B cell (primary cell): ENCODE data around the gene DENND1A. TPM values are rescaled to one million over a fixed set of nuclear protein-coding genes. Genes with fewer than 3 reads are reported as not detected.

Source experiments
- ATAC-seq: fragments of 200-7000 bp; cut with Tn5 transposase; one replicate; pipeline ENCODE4 v1.10.0; 2021; ENCODE audit warnings: low read depth, mild to moderate bottlenecking, moderate number of reproducible peaks, moderate library complexity
- CTCF ChIA-PET: fragments of 350-600 bp; sonication (Branson Sonifier 250); formaldehyde crosslinking; loops from one replicate; lab custom pipeline; 2021; ENCODE audit warnings: antibody characterized with exemption, inconsistent platforms; lab: Charles Lee
- POLR2A ChIA-PET: fragments of 350-600 bp; sonication (Branson Sonifier 250); formaldehyde crosslinking; loops from one replicate; lab custom pipeline; 2021; ENCODE audit warnings: antibody characterized with exemption; lab: Charles Lee
- DNase-seq: peaks from one replicate; pipeline ENCODE4 v3.0.0; 2013
- H2AFZ ChIP-seq: 2 replicates; pipeline ENCODE4 v1.6.1; 2012; ENCODE audit warnings: mild to moderate bottlenecking, low read depth, low read length; ENCODE audit not compliant: insufficient read depth, poor library complexity, severe bottlenecking
- H3K27ac ChIP-seq, 2 donors: 1 replicate in 1 of 2; 2 replicates in 1 of 2; pipeline ENCODE4 v1.5.1; 2012 to 2013; ENCODE audit warnings: low read length in 2 of 2, mild to moderate bottlenecking in 2 of 2, moderate library complexity in 1 of 2
- H3K27me3 ChIP-seq, 4 experiments: fragments of 200-600 bp in 1 of 4; sonication (generic) in 1 of 4; replicated peaks in 1 of 4; 1 replicate in 2 of 4; 2 replicates in 2 of 4; pipeline versions ENCODE4 v1.6.1 to v1.7.0; 2013 to 2016; ENCODE audit warnings: low read length in 3 of 4, mild to moderate bottlenecking in 2 of 4, mixed read lengths in 1 of 4, moderate library complexity in 1 of 4; ENCODE audit not compliant: insufficient read depth in 4 of 4, control insufficient read depth in 3 of 4; ENCODE audit errors: control extremely low read depth in 1 of 4
- H3K36me3 ChIP-seq, 2 experiments: replicated peaks in 1 of 2; 1 replicate in 1 of 2; 2 replicates in 1 of 2; pipeline versions ENCODE4 v1.6.1 to v1.7.1; 2013; ENCODE audit warnings: low read length in 1 of 2; ENCODE audit not compliant: insufficient read depth in 2 of 2, control insufficient read depth in 1 of 2; ENCODE audit errors: control extremely low read depth in 1 of 2, extremely low read depth in 1 of 2
- H3K4me1 ChIP-seq, 2 donors: fragments of 200-600 bp in 1 of 2; sonication (generic) in 1 of 2; 1 replicate in 1 of 2; 2 replicates in 1 of 2; pipeline versions ENCODE4 v1.5.1 to v1.6.1; 2013 to 2017; ENCODE audit warnings: low read length in 2 of 2; ENCODE audit not compliant: control insufficient read depth in 2 of 2, insufficient read depth in 2 of 2
- H3K4me2 ChIP-seq: replicated peaks from 2 replicates; pipeline ENCODE3; 2012; ENCODE audit warnings: mild to moderate bottlenecking, low read depth, low read length; ENCODE audit not compliant: poor library complexity, severe bottlenecking
- H3K4me3 ChIP-seq, 5 experiments: fragments of 200-600 bp in 1 of 5; sonication (generic) in 1 of 5; 1 replicate in 3 of 5; 2 replicates in 2 of 5; pipeline versions ENCODE4 v1.5.1 to v1.7.0; 2011 to 2016; ENCODE audit warnings: low read length in 4 of 5, mild to moderate bottlenecking in 4 of 5, low read depth in 2 of 5, control low read depth in 1 of 5, moderate library complexity in 1 of 5; ENCODE audit not compliant: insufficient read depth in 1 of 5; ENCODE audit errors: control extremely low read depth in 1 of 5, extremely low read depth in 1 of 5
- H3K79me2 ChIP-seq: fragments of 200-600 bp; sonication (generic); one replicate; pipeline ENCODE4 v1.6.0; 2016; ENCODE audit warnings: low read length; ENCODE audit not compliant: control insufficient read depth, insufficient read depth
- H3K9ac ChIP-seq: fragments of 200-600 bp; sonication (generic); 2 replicates; pipeline ENCODE4 v1.6.1; 2017; ENCODE audit warnings: mild to moderate bottlenecking, low read length, moderate library complexity
- H3K9me3 ChIP-seq, 3 donors: one replicate each; pipeline versions ENCODE4 v1.6.1 to v1.7.1; 2013; ENCODE audit warnings: low read length in 2 of 3; ENCODE audit not compliant: control insufficient read depth in 2 of 3, insufficient read depth in 1 of 3; ENCODE audit errors: control extremely low read depth in 1 of 3
- H4K20me1 ChIP-seq: 2 replicates; pipeline ENCODE4 v1.6.0; 2012; ENCODE audit warnings: mild to moderate bottlenecking, low read length; ENCODE audit not compliant: insufficient read depth, control insufficient read depth, poor library complexity, severe bottlenecking
- H3K27ac Mint-ChIP-seq: one replicate; pipeline ENCODE4 v1.8.0; 2021; ENCODE audit warnings: mixed read lengths
- H3K27me3 Mint-ChIP-seq: one replicate; pipeline ENCODE4 v1.8.0; 2021; ENCODE audit warnings: mixed read lengths
- H3K4me1 Mint-ChIP-seq: one replicate; pipeline ENCODE4 v1.8.0; 2021; ENCODE audit warnings: mixed read lengths
- H3K4me3 Mint-ChIP-seq: one replicate; pipeline ENCODE4 v1.8.0; 2021; ENCODE audit warnings: mixed read lengths
- H3K9me3 Mint-ChIP-seq: one replicate; pipeline ENCODE4 v1.8.0; 2022; ENCODE audit warnings: mixed read lengths; ENCODE audit not compliant: insufficient read depth
- EZH2 ChIP-seq: IDR thresholded peaks from 2 replicates; pipeline ENCODE4 v1.6.1; 2012; ENCODE audit warnings: borderline replicate concordance, low read depth, mild to moderate bottlenecking, moderate library complexity, low read length; ENCODE audit not compliant: insufficient read depth, poor library complexity, severe bottlenecking
- WGBS: methylation state at CpG from one replicate; pipeline ENCODE4 v1.1.5; 2013; ENCODE audit warnings: missing lambda C conversion rate; ENCODE audit not compliant: insufficient coverage; 5-methylcytosine and 5-hydroxymethylcytosine counted together
- intact Hi-C: fragments of 100-400 bp; cut with micrococcal nuclease; formaldehyde crosslinking; loops from one replicate; pipeline ENCODE4 v1.10.0; 2022
- polyA plus RNA-seq: library from polyadenylated mRNA; depleted of rRNA; stranded (reverse); fragments of >200 nt; gene quantifications from 2 replicates; pipeline ENCODE4 v1.2.3, GENCODE V29; 2012
- total RNA-seq, 2 donors: library from RNA; stranded (reverse); fragments of 120-200 nt in 1 of 2; gene quantifications; 1 replicate in 1 of 2; 2 replicates in 1 of 2; pipeline versions ENCODE4 v1.2.3 to v1.2.4, GENCODE V29; 2013 to 2022
- TF ChIP-seq, protein P1 (sequence below): fragments of 200-600 bp; IDR thresholded peaks from one replicate; pipeline ENCODE4 v1.8.0; 2022; ENCODE audit warnings: antibody characterized with exemption, mild to moderate bottlenecking

Gene DENND1A
- total and polyA plus RNA-seq, 2 donors (not counting 1 experiment from before 2014, with no cell fraction given): 10.8 to 26.0 TPM

DNA sequence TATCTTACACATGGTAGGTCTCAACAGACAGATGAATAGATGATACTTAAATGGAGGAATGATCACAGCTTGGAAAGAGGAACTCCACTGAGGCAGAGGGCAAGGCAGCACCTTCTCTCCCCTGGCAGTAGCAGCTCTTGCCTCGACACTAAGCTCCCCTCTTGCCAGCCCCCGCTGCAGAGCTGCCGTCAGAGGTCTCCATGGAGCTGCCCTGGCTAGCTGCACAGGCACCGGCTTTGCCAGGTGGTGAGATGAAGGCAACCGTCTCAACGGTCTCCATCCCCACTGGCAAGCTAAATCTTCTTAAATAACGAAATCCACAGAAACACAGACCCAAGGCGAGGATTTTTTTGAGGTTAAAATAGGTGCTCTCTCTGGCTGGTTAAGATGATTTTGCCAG lies 492.7 kb downstream of the DENND1A start:
- Histone ChIP-seq H3K9ac (no peak overlapping the region), H3K9me3 (no peaks in the 10 kb centered on the region), H3K27me3 (no peaks in the 10 kb centered on the region), H3K4me3 (no peak overlapping the region), H4K20me1 (no peaks in the 10 kb centered on the region), H3K79me2 (no peaks in the 10 kb centered on the region), H3K4me2 (no peak overlapping the region), H3K36me3 (peaks cover 0 to 41% of the 10 kb centered on the region in 2 experiments), H2AFZ (no peak overlapping the region), H3K27ac (no peak overlapping the region), H3K4me1 (no peaks in the 10 kb centered on the region)
- intact Hi-C loops: no loop called here
- no peak overlapping the region for H3K4me3 Mint-ChIP-seq
- CTCF ChIA-PET: no interaction called here
- no peaks in the 10 kb centered on the region for H3K4me1 Mint-ChIP-seq
- no peak overlapping the region for H3K27ac Mint-ChIP-seq
- TF ChIP-seq, protein P1, sequence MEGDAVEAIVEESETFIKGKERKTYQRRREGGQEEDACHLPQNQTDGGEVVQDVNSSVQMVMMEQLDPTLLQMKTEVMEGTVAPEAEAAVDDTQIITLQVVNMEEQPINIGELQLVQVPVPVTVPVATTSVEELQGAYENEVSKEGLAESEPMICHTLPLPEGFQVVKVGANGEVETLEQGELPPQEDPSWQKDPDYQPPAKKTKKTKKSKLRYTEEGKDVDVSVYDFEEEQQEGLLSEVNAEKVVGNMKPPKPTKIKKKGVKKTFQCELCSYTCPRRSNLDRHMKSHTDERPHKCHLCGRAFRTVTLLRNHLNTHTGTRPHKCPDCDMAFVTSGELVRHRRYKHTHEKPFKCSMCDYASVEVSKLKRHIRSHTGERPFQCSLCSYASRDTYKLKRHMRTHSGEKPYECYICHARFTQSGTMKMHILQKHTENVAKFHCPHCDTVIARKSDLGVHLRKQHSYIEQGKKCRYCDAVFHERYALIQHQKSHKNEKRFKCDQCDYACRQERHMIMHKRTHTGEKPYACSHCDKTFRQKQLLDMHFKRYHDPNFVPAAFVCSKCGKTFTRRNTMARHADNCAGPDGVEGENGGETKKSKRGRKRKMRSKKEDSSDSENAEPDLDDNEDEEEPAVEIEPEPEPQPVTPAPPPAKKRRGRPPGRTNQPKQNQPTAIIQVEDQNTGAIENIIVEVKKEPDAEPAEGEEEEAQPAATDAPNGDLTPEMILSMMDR: no peak
- no peak for TF ChIP-seq EZH2
- H3K9me3 Mint-ChIP-seq: no peaks in the 10 kb centered on the region
- POLR2A ChIA-PET: no interaction called here
- no peak for ATAC-seq
- DNase-seq: no peak
- no peaks in the 10 kb centered on the region for H3K27me3 Mint-ChIP-seq
- WGBS: 100% methylated on average over 4 of the region's 8 CpGs

DNA sequence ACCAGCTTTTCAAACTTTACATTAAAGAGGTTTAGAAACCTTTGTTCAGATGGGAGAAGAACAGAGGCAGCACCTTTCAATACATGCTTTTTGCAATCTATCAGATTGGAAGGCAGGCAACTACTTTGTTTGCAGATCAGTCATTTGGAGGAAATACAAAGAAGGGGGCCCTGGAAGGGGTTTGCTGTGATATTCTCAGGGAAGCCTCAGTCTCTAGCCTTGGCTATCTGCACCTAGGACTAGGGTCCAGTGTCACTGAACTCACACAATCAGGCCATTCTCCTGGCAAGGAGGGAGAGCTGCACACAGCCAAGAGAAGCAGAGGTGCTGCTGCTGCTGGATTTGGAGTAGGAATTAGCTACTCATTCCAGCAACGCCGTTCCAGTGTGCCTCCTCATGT lies 494.5 kb downstream of the DENND1A start:
- Histone ChIP-seq H3K27ac (no peak overlapping the region), H2AFZ (no peak overlapping the region), H3K9me3 (peaks cover 0 to 7% (median 0%) of the 10 kb centered on the region in 3 donors), H3K36me3 (peaks cover 0 to 42% of the 10 kb centered on the region in 2 experiments), H3K9ac (no peak overlapping the region), H3K4me2 (no peak overlapping the region), H4K20me1 (no peaks in the 10 kb centered on the region), H3K4me1 (no peaks in the 10 kb centered on the region), H3K4me3 (no peak overlapping the region), H3K27me3 (no peaks in the 10 kb centered on the region), H3K79me2 (no peaks in the 10 kb centered on the region)
- DNase-seq: no peak
- ChIA-PET CTCF (no interaction called here), POLR2A (no interaction called here)
- peaks cover 1% of the 10 kb centered on the region for H3K9me3 Mint-ChIP-seq
- H3K27ac Mint-ChIP-seq: no peak overlapping the region
- TF ChIP-seq, protein P1: no peak
- TF ChIP-seq EZH2: no peak
- ATAC-seq: no peak
- no peaks in the 10 kb centered on the region for H3K27me3 Mint-ChIP-seq
- intact Hi-C loops: no loop called here
- WGBS: 100% methylated on average over 2 of the region's 2 CpGs
- no peak overlapping the region for H3K4me3 Mint-ChIP-seq
- H3K4me1 Mint-ChIP-seq: no peaks in the 10 kb centered on the region
